Islet precursor cell (in vitro differentiated cells): ENCODE measurements around the gene TRAPPC3L.
A peak's percentile ranks its signal among the peaks of the same experiment; 100 is the strongest.

Experiments
- DNase-seq: peaks from one replicate; pipeline ENCODE4 v3.0.0-alpha.2; 2018

TRAPPC3L gene

GRCh38 chr6:116461932-116462885, 83.3 kb downstream of the TRAPPC3L start:
- DNase-seq = peak; percentile 91

- no peak for DNase-seq
These were observed 84.1 kb downstream of the TRAPPC3L start, which contains the start of gene CALHM6 for GRCh38 chr6:116461331-116461931. Gene CALHM6, plus strand, starts transcription at chr6:116461375. Its CDS starts 555 bp downstream, at chr6:116461930.

GRCh38 chr6:116459927-116460326, 85.6 kb downstream of the TRAPPC3L start:
- no peak for DNase-seq

GRCh38 chr6:116458264-116458663, 87.2 kb downstream of the TRAPPC3L start:
- no peak for DNase-seq

GRCh38 chr6:116456927-116457326, 88.6 kb downstream of the TRAPPC3L start:
- DNase-seq = no peak

- DNase-seq = no peak
These were observed 89.4 kb downstream of the TRAPPC3L start for GRCh38 chr6:116456106-116456505.

- DNase-seq = no peak
These were observed 93.0 kb downstream of the TRAPPC3L start for GRCh38 chr6:116452531-116452930.

GRCh38 chr6:116451916-116452315, 93.6 kb downstream of the TRAPPC3L start:
- DNase-seq = no peak

- DNase-seq = no peak
These were observed 94.4 kb downstream of the TRAPPC3L start for GRCh38 chr6:116450769-116451740.

GRCh38 chr6:116450185-116450710, 95.2 kb downstream of the TRAPPC3L start:
- no peak for DNase-seq

GRCh38 chr6:116449565-116449964, 95.9 kb downstream of the TRAPPC3L start:
- DNase-seq = no peak

GRCh38 chr6:116447496-116448011, 97.9 kb downstream of the TRAPPC3L start:
- DNase-seq = no peak

GRCh38 chr6:116447052-116447451, 98.4 kb downstream of the TRAPPC3L start:
- DNase-seq = no peak

- DNase-seq = no peak
These were observed 99.1 kb downstream of the TRAPPC3L start for GRCh38 chr6:116446399-116446798.

- DNase-seq = no peak
These were observed 100.4 kb downstream of the TRAPPC3L start for GRCh38 chr6:116445102-116445501.
